Cerebellar cortex (tissue), 1 donor: ENCODE results near the gene CCNJL.

Source experiments
- DNase-seq: peaks from one replicate; pipeline ENCODE4 v3.0.0-alpha.2; 2015; ENCODE audit warnings: low spot score

The CCNJL gene

DNA sequence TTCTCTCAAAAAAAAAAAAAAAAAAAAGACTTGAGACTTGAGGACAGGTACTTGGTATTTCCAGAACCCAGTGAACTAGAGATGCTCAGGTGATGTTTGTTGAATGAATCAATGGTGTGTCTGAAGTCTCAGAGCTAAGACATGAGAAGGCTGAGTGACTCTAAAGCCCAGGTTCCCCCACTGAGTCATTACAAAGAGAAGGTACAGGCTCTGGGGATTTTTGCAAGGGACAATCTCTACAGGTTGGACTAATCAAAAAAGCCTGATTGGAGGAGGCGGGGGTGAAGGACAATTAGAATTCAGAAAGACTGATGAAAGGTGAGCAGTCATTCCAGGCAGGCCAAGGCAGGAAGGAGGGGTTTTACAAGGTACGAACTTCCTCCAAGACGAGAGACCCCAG is 91.3 kb downstream of the CCNJL start:
- DNase-seq = no peak

- DNase-seq = no peak
These were observed 93.0 kb downstream of the CCNJL start for GRCh38 chr5:160219356-160219755.

DNA sequence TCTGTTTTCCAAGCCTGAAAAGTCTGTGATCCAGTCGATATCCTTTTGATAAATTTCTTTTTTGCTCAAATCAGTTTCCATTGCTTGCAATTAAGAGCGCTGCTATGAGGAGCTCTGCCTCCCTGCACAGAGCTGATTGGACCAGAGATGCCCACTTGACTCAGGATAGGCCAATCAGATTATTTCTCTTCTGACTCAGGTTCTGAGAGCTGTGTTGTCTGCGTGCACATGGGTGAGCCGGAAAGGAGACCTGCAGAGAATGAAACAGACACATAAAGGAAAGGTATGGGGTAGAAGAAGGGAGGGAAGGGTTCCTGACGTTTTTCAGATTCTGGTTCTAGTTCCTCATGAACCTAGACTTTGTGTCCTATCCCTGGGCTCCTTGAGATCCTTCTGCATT is 98.8 kb downstream of the CCNJL start:
- DNase-seq = peak; percentile 35

DNA sequence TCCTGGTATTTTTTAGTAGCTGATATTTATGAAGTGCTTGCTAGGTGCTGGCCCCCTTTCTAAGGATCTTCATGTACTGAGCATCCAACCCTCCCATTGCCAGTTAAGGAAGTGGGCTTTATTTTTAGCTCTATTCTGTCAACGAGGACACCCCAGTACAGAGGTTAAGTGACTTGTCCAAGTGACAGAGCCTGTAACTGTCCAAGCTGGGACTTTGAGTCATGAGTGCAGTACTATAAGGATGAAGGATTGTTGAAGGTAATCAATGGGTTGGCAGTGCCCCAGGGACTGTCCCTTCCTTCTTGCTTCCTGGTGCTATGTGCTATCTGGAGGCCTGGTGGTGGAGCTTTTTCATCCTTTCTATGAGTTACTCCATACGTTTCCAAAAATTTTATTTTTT is 101.0 kb downstream of the CCNJL start:
- no peak for DNase-seq

DNA sequence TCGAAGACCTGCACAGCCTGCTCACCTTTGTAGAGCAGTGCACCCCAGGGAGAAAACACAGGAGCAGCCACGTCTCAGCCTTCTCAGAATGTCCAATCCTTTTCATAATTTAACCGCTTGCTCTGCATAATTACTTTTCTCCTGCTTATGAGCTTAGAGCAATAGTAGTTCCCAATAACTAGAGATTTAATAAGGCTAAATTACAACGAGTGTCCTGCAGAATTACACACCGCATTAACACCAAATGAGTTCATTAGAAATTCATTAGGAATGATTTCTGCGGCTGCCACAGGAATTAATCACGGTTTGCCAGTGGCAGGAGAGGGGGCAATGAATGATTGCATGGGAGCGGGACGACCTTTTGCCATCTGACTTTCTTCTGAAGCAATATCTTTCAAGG is 101.8 kb downstream of the CCNJL start:
- DNase-seq = no peak

DNA sequence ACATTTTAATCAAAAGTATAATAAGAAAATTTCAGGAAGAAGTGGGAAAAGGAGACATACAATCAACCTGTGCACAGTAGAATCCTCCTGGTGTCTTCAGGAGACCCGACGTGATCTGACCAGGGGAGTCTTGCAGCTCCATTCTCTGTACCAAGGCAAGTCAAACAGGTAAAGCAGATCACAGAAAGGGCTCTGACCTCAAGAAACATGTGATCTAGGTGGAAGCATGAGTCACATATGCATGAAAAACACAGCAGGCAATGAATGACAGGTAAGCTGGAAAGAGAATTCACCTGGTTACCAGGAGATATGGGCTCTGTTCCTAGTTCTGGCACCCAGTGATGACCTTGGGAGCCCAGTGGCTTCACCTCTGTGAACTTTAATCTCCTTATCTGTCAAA is 102.4 kb downstream of the CCNJL start:
- DNase-seq = no peak

- no peak for DNase-seq
These were observed 105.3 kb downstream of the CCNJL start for GRCh38 chr5:160207061-160207460.
